ENCODE results near the gene IPP. TPM values are rescaled to one million over a fixed set of nuclear protein-coding genes. Genes with fewer than 3 reads are reported as not detected.
A peak's percentile ranks its signal among the peaks of the same experiment; 100 is the strongest.

Gene IPP
- total RNA-seq, 5 donors from 2014 or later (not counting 1 experiment from before 2014, with no cell fraction given) = 10.0 to 14.8 (median 13.0) TPM

DNA sequence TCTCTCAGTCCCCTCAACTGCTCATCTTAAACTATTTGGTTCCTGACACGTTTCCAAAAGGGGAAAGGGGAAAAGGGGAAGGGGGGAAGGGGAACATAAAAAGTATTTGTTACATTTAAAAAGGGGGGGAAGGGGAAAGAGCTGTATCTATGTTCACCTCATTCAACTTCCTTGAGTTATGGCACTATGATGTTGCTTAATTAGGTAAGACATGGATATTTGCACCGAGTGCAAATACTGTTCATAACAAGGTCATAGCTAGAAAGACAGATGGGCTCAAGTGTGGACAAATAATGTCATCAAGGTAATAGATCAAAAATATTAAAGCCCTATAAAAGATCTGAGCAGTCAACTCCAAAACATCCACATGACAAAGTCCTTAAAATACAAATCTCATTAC lies 90.1 kb downstream of the IPP start:
- no CpG with 5 or more reads among the region's 2 CpGs for WGBS (ENCODE audit: insufficient coverage)
- Histone ChIP-seq H3K4me3 (ENCODE audit: control insufficient read depth in 1 of 2, extremely low read depth in 1 of 2, low read length in 1 of 2) (no peak overlapping the region), H3K27me3 (replicated peaks in 1 of 2; ENCODE audit: control insufficient read depth in 2 of 2, extremely low read depth in 1 of 2, insufficient read depth in 2 of 2, low read length in 1 of 2) (no peaks in the 10 kb centered on the region), H3K27ac (ENCODE audit: low read length) (no peak overlapping the region), H3K36me3 (ENCODE audit: control insufficient read depth in 2 of 2, extremely low read depth in 1 of 2, insufficient read depth in 1 of 2, low read length in 1 of 2) (peaks cover 4 to 58% of the 10 kb centered on the region in 2 donors), H3K9me3 (no peaks in the 10 kb centered on the region), H3K4me1 (ENCODE audit: control insufficient read depth in 1 of 2, extremely low read depth in 1 of 2, insufficient read depth in 2 of 2, low read length in 2 of 2) (peaks cover 0 to 3% of the 10 kb centered on the region in 2 experiments)
- POLR2A ChIA-PET = interaction anchor here in 1 of 2 donors (0.7 kb wide), 1 partner anchor 752 kb away, joined by 13 read pairs; no protein-coding TSS in a partner anchor
- no peaks in the 10 kb centered on the region for H3K9me3 Mint-ChIP-seq
- no peak overlapping the region for H3K4me3 Mint-ChIP-seq
- no peak for ATAC-seq (replicated peaks in 1 of 4)
- peaks cover 16 to 20% (median 18%) of the 10 kb centered on the region in 3 donors for H3K4me1 Mint-ChIP-seq
- peaks cover 41% of the 10 kb centered on the region for H3K36me3 Mint-ChIP-seq
- no peak overlapping the region for H3K27ac Mint-ChIP-seq
- H3K27me3 Mint-ChIP-seq = no peaks in the 10 kb centered on the region
- CTCF ChIA-PET = no interaction called here
- DNase-seq = no peak

DNA sequence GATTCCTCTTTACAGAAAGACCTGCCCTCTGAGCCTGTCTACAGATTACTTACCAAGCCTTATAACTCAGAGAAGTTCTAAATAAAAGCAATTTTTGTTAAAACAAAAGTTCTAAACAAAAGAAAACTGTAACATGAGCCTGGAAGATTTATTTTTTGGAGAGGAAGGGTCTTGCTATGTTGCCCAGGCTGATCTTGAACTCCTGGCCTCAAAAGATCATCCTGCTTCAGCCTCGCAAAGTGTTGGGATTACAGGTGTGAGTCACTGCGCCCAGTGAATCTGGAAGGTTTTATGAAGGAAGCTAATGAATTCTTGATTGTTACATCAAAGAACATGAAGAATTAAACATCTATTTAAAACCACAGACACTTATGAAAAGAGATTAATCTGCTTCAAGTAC lies 91.2 kb downstream of the IPP start:
- peaks cover 0 to 3% of the 10 kb centered on the region in 2 experiments for H3K4me1 ChIP-seq (ENCODE audit: control insufficient read depth in 1 of 2, extremely low read depth in 1 of 2, insufficient read depth in 2 of 2, low read length in 2 of 2)
- Mint-ChIP-seq H3K27me3 (no peaks in the 10 kb centered on the region), H3K4me1 (peaks cover 13 to 20% (median 17%) of the 10 kb centered on the region in 3 donors), H3K4me3 (no peak overlapping the region), H3K27ac (no peak overlapping the region), H3K36me3 (peaks cover 47% of the 10 kb centered on the region), H3K9me3 (no peaks in the 10 kb centered on the region)
- H3K4me3 ChIP-seq (ENCODE audit: control insufficient read depth in 1 of 2, extremely low read depth in 1 of 2, low read length in 1 of 2) = no peak overlapping the region
- DNase-seq = no peak
- CTCF ChIA-PET = no interaction called here
- no peaks in the 10 kb centered on the region for H3K27me3 ChIP-seq (replicated peaks in 1 of 2; ENCODE audit: control insufficient read depth in 2 of 2, extremely low read depth in 1 of 2, insufficient read depth in 2 of 2, low read length in 1 of 2)
- no peak overlapping the region for H3K27ac ChIP-seq (ENCODE audit: low read length)
- no peaks in the 10 kb centered on the region for H3K9me3 ChIP-seq
- H3K36me3 ChIP-seq (ENCODE audit: control insufficient read depth in 2 of 2, extremely low read depth in 1 of 2, insufficient read depth in 1 of 2, low read length in 1 of 2) = peaks cover 7 to 68% of the 10 kb centered on the region in 2 donors
- no CpG with 5 or more reads among the region's 2 CpGs for WGBS (ENCODE audit: insufficient coverage)
- no peak for ATAC-seq (replicated peaks in 1 of 4)
- POLR2A ChIA-PET = interaction anchor here in 1 of 2 donors (0.6 kb wide), 1 partner anchor 912 kb away, joined by 3 read pairs; no protein-coding TSS in a partner anchor

DNA sequence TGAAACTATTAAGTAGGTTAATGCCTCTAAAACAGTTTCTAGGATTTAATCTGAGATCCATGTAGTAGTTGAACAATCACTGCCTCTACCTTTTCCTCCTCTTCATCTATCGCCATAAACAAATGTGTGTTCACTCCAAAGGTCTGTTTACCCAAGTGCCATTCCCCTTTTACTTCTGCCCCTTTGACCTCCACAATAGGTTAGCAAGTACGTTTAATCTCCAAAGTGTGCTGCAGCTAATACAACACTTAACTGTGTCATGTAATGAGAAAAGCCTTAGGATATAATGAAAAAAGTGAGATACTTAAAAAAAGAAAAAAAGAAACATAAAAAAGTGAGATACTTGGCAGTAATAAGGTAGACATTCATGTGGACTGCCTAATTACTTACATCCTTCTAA lies 92.3 kb downstream of the IPP start:
- H3K4me1 Mint-ChIP-seq = peaks cover 9 to 12% (median 11%) of the 10 kb centered on the region in 3 donors
- ChIA-PET POLR2A (no interaction called here), CTCF (interaction anchor here in 1 of 2 donors (1.2 kb wide), 1 partner anchor 13 kb away, joined by 5 read pairs; no protein-coding TSS in a partner anchor)
- no peaks in the 10 kb centered on the region for H3K9me3 Mint-ChIP-seq
- H3K27ac Mint-ChIP-seq = peak overlapping the region in 1 of 2 donors; percentile 5
- Histone ChIP-seq H3K4me3 (ENCODE audit: control insufficient read depth in 1 of 2, extremely low read depth in 1 of 2, low read length in 1 of 2) (no peak overlapping the region), H3K27ac (ENCODE audit: low read length) (no peak overlapping the region), H3K4me1 (ENCODE audit: control insufficient read depth in 1 of 2, extremely low read depth in 1 of 2, insufficient read depth in 2 of 2, low read length in 2 of 2) (no peaks in the 10 kb centered on the region), H3K9me3 (no peaks in the 10 kb centered on the region), H3K27me3 (replicated peaks in 1 of 2; ENCODE audit: control insufficient read depth in 2 of 2, extremely low read depth in 1 of 2, insufficient read depth in 2 of 2, low read length in 1 of 2) (no peaks in the 10 kb centered on the region), H3K36me3 (ENCODE audit: control insufficient read depth in 2 of 2, extremely low read depth in 1 of 2, insufficient read depth in 1 of 2, low read length in 1 of 2) (peaks cover 10 to 73% of the 10 kb centered on the region in 2 donors)
- peaks cover 47% of the 10 kb centered on the region for H3K36me3 Mint-ChIP-seq
- WGBS (ENCODE audit: insufficient coverage) = no CpG with 5 or more reads among the region's 2 CpGs
- no peak for ATAC-seq (replicated peaks in 1 of 4)
- DNase-seq = no peak
- no peaks in the 10 kb centered on the region for H3K27me3 Mint-ChIP-seq
- no peak overlapping the region for H3K4me3 Mint-ChIP-seq

DNA sequence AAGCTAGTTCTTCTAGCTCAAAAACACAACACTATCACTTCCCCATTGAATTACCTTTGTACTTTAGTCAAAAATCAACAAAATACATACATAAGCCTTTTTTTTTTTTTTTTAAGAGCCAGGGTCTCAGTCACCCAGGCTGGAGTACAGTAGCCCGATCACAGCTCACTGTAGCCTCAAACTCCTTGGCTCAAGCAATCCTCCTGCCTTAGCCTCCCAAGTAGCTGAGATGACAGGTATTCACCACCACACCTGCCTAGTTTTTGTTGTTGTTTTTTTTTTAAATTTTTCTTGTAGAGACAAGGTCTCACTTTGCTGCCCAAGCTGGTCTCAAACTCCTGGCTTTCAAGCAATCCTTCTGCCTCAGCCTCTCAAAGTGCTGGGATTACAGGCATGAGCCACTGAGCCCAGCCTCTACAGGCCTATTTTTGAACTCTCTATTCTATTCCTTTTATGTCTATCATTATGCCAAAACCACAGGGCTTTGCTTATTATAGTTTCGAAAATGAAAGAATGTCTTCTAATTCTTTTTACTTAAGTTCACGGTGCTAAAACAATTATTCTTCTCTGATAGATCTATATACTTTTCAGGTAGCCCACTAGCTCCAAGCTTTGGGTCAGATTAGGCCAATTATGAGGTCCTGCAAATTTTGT lies 93.8 kb downstream of the IPP start:
- ChIA-PET POLR2A (interaction anchor here in 1 of 2 donors (0.6 kb wide), 1 partner anchor 91 kb away, joined by 7 read pairs; no protein-coding TSS in a partner anchor), CTCF (no interaction called here)
- Histone ChIP-seq H3K27ac (ENCODE audit: low read length) (no peak overlapping the region), H3K36me3 (ENCODE audit: control insufficient read depth in 2 of 2, extremely low read depth in 1 of 2, insufficient read depth in 1 of 2, low read length in 1 of 2) (peaks cover 12 to 82% of the 10 kb centered on the region in 2 donors), H3K4me1 (ENCODE audit: control insufficient read depth in 1 of 2, extremely low read depth in 1 of 2, insufficient read depth in 2 of 2, low read length in 2 of 2) (no peaks in the 10 kb centered on the region), H3K27me3 (replicated peaks in 1 of 2; ENCODE audit: control insufficient read depth in 2 of 2, extremely low read depth in 1 of 2, insufficient read depth in 2 of 2, low read length in 1 of 2) (no peaks in the 10 kb centered on the region), H3K9me3 (no peaks in the 10 kb centered on the region), H3K4me3 (ENCODE audit: control insufficient read depth in 1 of 2, extremely low read depth in 1 of 2, low read length in 1 of 2) (no peak overlapping the region)
- Mint-ChIP-seq H3K27me3 (no peaks in the 10 kb centered on the region), H3K4me3 (no peak overlapping the region), H3K27ac (no peak overlapping the region), H3K9me3 (no peaks in the 10 kb centered on the region), H3K4me1 (peaks cover 0 to 2% (median under 1%) of the 10 kb centered on the region in 3 donors), H3K36me3 (peaks cover 59% of the 10 kb centered on the region)
- no peak for ATAC-seq (replicated peaks in 1 of 4)
- no CpG with 5 or more reads among the region's 3 CpGs for WGBS (ENCODE audit: insufficient coverage)
- no peak for DNase-seq

DNA sequence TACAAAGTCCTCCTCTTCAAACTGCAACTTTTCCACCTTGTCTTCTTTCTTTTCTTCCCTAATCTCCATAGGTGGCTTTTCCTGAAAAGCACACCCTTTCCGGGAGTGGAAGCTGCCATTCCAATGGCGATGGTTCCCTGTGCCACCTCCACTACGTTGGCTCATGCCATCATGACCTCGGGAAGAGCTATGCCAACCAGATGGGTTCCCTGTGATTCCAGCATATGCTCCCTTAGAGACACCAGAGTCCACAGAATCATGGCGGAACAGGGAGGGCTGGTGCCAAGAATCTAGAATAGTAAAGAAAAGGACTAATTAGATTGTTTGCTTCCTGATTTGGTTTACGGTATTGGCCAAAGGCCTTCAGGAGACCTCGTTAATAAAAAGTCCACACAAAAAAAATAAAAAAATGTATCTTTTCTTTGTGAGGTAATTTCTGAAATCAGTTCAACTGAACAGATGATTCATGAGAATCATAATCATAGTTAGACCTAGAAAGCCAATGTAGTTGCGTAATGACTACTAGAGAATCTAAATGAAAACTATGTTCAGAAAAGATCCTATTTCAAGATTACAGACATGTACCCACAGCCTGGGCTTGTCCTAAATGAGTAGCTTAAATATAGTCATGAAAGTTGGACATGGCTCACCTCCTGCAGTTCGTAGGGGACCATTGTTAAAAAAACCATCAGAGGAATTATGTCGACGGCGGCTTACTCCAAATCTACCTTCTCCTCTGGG lies 95.7 kb downstream of the IPP start:
- Mint-ChIP-seq H3K9me3 (no peaks in the 10 kb centered on the region), H3K4me3 (no peak overlapping the region), H3K36me3 (peaks cover 68% of the 10 kb centered on the region), H3K4me1 (peaks cover 6 to 8% (median 8%) of the 10 kb centered on the region in 3 donors), H3K27ac (no peak overlapping the region), H3K27me3 (no peaks in the 10 kb centered on the region)
- ATAC-seq (replicated peaks in 1 of 4) = no peak
- peaks cover 12 to 90% of the 10 kb centered on the region in 2 donors for H3K36me3 ChIP-seq (ENCODE audit: control insufficient read depth in 2 of 2, extremely low read depth in 1 of 2, insufficient read depth in 1 of 2, low read length in 1 of 2)
- DNase-seq = no peak
- 79% methylated on average over 4 of the region's 12 CpGs for WGBS (ENCODE audit: insufficient coverage)
- no peak overlapping the region for H3K27ac ChIP-seq (ENCODE audit: low read length)
- H3K4me3 ChIP-seq (ENCODE audit: control insufficient read depth in 1 of 2, extremely low read depth in 1 of 2, low read length in 1 of 2) = no peak overlapping the region
- ChIA-PET CTCF (no interaction called here), POLR2A (no interaction called here)
- no peaks in the 10 kb centered on the region for H3K9me3 ChIP-seq
- no peaks in the 10 kb centered on the region for H3K27me3 ChIP-seq (replicated peaks in 1 of 2; ENCODE audit: control insufficient read depth in 2 of 2, extremely low read depth in 1 of 2, insufficient read depth in 2 of 2, low read length in 1 of 2)
- H3K4me1 ChIP-seq (ENCODE audit: control insufficient read depth in 1 of 2, extremely low read depth in 1 of 2, insufficient read depth in 2 of 2, low read length in 2 of 2) = no peaks in the 10 kb centered on the region
